PC-3 (cell line): ENCODE data around the gene LRRC49.

Experiments
- EZH2 ChIP-seq: fragments of 300-600 bp; sonication (generic); IDR thresholded peaks from one replicate; pipeline ENCODE4 v1.6.1; 2017; ENCODE audit warnings: antibody characterized with exemption, mild to moderate bottlenecking, low read length; ENCODE audit not compliant: unreplicated experiment
- EZH2phosphoT487 ChIP-seq: fragments of 300-600 bp; sonication (generic); IDR thresholded peaks from 2 replicates; pipeline ENCODE4 v1.6.1; 2018; ENCODE audit warnings: mild to moderate bottlenecking, antibody characterized with exemption, low read length, borderline replicate concordance
- TF ChIP-seq, protein P1 (sequence below): fragments of 300-600 bp; sonication (generic); conservative IDR thresholded peaks from 2 replicates; pipeline ENCODE4 v1.5.1; 2017; ENCODE audit warnings: antibody characterized with exemption, low read depth, mild to moderate bottlenecking, low read length

DNA sequence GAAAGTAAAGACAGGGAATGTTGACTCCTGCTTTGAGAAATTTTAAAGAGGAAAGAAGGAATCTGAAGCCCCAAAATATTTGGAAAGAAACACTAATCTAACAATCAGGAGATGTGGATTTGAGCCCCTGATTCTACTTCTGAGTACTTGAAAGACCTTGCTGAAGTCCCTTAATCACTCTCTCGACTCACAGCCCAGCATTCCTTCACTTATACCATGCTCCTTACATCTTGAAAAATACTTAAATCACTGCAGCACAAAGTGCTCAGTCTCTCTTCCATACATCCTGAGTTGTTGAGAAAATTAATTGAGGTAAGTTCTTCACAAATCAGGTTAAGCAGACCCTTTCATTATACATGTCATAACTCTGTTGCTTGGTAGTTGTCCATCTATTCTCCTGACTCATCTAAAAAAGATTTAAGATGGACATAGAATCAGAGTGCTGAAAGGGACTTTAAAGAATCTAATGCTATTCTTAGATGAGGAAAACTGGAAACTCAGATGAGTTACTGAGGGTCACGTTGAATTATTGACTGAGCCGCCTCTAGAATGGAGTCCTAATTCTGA is 149.8 kb downstream of the LRRC49 start:
- no peak for TF ChIP-seq EZH2
- TF ChIP-seq EZH2phosphoT487, result no peak
- TF ChIP-seq, protein P1, sequence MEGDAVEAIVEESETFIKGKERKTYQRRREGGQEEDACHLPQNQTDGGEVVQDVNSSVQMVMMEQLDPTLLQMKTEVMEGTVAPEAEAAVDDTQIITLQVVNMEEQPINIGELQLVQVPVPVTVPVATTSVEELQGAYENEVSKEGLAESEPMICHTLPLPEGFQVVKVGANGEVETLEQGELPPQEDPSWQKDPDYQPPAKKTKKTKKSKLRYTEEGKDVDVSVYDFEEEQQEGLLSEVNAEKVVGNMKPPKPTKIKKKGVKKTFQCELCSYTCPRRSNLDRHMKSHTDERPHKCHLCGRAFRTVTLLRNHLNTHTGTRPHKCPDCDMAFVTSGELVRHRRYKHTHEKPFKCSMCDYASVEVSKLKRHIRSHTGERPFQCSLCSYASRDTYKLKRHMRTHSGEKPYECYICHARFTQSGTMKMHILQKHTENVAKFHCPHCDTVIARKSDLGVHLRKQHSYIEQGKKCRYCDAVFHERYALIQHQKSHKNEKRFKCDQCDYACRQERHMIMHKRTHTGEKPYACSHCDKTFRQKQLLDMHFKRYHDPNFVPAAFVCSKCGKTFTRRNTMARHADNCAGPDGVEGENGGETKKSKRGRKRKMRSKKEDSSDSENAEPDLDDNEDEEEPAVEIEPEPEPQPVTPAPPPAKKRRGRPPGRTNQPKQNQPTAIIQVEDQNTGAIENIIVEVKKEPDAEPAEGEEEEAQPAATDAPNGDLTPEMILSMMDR, result no peak
